ENCODE data around the gene MRPL38.

The MRPL38 gene

DNA sequence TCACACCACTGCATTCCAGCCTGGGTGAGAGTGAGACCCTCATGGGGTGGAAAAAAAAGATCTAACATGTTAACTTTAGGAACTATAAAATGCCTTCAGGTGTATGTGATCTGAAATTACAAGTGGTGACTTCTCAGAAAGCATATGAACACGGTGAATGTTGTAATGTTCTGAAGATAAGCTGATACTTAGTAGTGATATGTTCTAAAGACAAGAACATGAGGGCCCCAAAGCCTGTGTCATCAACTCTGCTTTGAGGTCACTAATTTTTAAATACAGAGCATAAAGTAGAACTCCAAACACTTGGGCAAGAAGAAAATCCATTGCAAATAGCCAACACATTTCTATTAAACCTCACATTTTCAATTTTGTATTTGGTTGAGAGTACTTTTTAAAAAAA lies 38.8 kb upstream of the MRPL38 start:
- ATAC-seq (ENCODE audit: low read depth) (no peak), DNase-seq (ENCODE audit: low spot score) (no peak)
- Histone ChIP-seq H3K36me3 (ENCODE audit: low read depth) (peaks cover 7% of the 10 kb centered on the region), H3K4me3 (ENCODE audit: severe bottlenecking) (no peak overlapping the region), H3K27ac (ENCODE audit: poor library complexity, severe bottlenecking) (no peak overlapping the region), H3K4me1 (ENCODE audit: insufficient read depth, poor library complexity, severe bottlenecking) (no peaks in the 10 kb centered on the region), H3K27me3 (ENCODE audit: insufficient read depth, poor library complexity, severe bottlenecking) (no peaks in the 10 kb centered on the region), H3K9me3 (ENCODE audit: severe bottlenecking) (no peaks in the 10 kb centered on the region)
- TF ChIP-seq, protein P1, sequence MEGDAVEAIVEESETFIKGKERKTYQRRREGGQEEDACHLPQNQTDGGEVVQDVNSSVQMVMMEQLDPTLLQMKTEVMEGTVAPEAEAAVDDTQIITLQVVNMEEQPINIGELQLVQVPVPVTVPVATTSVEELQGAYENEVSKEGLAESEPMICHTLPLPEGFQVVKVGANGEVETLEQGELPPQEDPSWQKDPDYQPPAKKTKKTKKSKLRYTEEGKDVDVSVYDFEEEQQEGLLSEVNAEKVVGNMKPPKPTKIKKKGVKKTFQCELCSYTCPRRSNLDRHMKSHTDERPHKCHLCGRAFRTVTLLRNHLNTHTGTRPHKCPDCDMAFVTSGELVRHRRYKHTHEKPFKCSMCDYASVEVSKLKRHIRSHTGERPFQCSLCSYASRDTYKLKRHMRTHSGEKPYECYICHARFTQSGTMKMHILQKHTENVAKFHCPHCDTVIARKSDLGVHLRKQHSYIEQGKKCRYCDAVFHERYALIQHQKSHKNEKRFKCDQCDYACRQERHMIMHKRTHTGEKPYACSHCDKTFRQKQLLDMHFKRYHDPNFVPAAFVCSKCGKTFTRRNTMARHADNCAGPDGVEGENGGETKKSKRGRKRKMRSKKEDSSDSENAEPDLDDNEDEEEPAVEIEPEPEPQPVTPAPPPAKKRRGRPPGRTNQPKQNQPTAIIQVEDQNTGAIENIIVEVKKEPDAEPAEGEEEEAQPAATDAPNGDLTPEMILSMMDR (IDR thresholded peaks at IDR 0.05; ENCODE audit: poor library complexity, severe bottlenecking): no peak

DNA sequence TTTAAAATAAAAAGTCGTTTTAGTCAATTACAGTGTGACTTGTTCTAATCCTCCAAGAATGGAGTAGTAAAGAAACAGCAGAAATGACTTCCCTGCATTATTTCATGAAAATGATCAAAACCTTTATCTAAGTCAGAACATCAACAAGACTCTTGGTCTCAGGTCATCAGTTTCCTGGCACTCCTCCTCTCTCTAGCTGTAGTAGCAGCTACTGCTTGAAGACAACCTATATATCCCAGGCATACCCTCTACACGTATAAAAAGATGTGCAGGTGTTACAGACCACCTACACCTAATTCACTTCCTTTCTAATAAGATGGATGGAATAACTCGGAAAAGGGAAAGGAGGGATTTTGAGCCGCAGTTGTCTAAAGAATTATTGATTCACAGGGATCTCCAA lies 37.8 kb upstream of the MRPL38 start:
- Histone ChIP-seq H3K9me3 (ENCODE audit: severe bottlenecking) (no peaks in the 10 kb centered on the region), H3K27ac (ENCODE audit: poor library complexity, severe bottlenecking) (no peak overlapping the region), H3K36me3 (ENCODE audit: low read depth) (no peaks in the 10 kb centered on the region; the same call in 1 of the 2 replicates), H3K4me1 (ENCODE audit: insufficient read depth, poor library complexity, severe bottlenecking) (no peaks in the 10 kb centered on the region), H3K27me3 (ENCODE audit: insufficient read depth, poor library complexity, severe bottlenecking) (no peaks in the 10 kb centered on the region), H3K4me3 (ENCODE audit: severe bottlenecking) (no peak overlapping the region)
- TF ChIP-seq, protein P1 (IDR thresholded peaks at IDR 0.05; ENCODE audit: poor library complexity, severe bottlenecking): no peak
- ATAC-seq (ENCODE audit: low read depth) (no peak), DNase-seq (ENCODE audit: low spot score) (no peak)

DNA sequence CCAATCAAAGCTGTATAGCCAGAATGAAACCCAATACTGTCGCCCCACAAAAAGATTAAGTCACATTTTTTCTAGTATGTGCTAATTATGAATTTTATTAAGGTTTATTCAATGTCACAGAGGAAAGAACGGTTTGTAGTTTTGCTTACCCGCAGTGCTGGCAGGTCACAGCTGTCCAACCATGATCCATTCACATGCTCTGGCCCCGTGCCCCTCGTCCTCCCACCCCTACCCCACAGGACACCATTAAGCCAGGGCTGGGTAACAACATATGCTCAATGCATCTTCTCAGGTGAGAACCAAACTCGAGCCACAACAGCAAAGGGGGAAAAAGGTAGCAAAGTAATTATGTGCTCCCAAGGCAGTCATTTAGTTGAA lies 36.7 kb upstream of the MRPL38 start:
- no peaks in the 10 kb centered on the region for H3K27me3 ChIP-seq (ENCODE audit: insufficient read depth, poor library complexity, severe bottlenecking)
- no peak for DNase-seq (ENCODE audit: low spot score)
- no peak for ATAC-seq (ENCODE audit: low read depth)
- H3K36me3 ChIP-seq (ENCODE audit: low read depth): no peaks in the 10 kb centered on the region; the same call in 1 of the 2 replicates
- TF ChIP-seq, protein P1 (IDR thresholded peaks at IDR 0.05; ENCODE audit: poor library complexity, severe bottlenecking): no peak
- peak overlapping the region; percentile 52 for H3K4me3 ChIP-seq (ENCODE audit: severe bottlenecking)
- H3K4me1 ChIP-seq (ENCODE audit: insufficient read depth, poor library complexity, severe bottlenecking): no peaks in the 10 kb centered on the region
- H3K9me3 ChIP-seq (ENCODE audit: severe bottlenecking): no peaks in the 10 kb centered on the region
- no peak overlapping the region for H3K27ac ChIP-seq (ENCODE audit: poor library complexity, severe bottlenecking)

DNA sequence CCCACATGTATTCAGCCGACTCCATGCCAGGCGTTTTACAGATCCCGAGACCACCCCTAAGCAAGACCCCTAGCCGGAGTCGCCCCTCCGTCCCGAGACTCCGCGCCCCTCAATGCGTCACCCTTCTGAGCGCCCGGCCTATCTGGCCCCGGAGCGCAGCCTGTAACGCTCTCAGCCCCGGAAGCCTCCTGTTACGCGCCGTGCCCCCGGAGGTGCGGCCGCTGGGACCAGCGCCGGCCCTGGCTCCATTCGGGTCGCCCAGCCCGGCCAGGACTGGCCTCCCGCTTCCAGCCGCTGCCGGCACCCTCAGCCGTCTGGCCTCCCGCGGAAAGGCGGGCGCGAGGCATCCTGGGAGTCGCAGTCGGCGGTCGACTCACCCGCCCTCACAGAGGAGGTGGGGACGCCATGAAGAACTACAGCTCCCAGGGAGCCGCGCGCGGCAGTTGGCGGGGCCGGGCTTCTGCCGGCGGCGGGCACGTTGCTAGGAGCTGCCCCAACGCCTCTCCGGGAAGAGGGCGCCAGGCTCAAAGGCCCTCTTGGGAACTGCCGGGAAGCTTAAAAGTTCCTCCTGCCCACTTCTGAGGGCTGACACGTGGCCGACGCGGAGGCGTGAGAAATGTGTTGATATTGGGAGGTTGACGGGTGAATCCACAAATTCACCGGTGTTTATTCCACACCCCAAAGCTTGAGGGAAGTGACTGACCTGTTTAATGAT lies 36.2 kb upstream of the MRPL38 start, which contains the start of gene FBF1:
Gene FBF1, minus strand, starts transcription at position 316 of the 715 bp plus-strand sequence. CDS start 2,893 bp downstream, outside the sequence.
- H3K9me3 ChIP-seq (ENCODE audit: severe bottlenecking): no peaks in the 10 kb centered on the region
- ATAC-seq (ENCODE audit: low read depth) (peak; percentile 99), DNase-seq (ENCODE audit: low spot score) (peak; percentile 97)
- no peaks in the 10 kb centered on the region for H3K27me3 ChIP-seq (ENCODE audit: insufficient read depth, poor library complexity, severe bottlenecking)
- TF ChIP-seq, protein P1 (IDR thresholded peaks at IDR 0.05; ENCODE audit: poor library complexity, severe bottlenecking): no peak
- peak within 1 kb of the TSS; percentile 32 for H3K27ac ChIP-seq (ENCODE audit: poor library complexity, severe bottlenecking)
- H3K4me1 ChIP-seq (ENCODE audit: insufficient read depth, poor library complexity, severe bottlenecking): no peaks in the 10 kb centered on the region
- H3K4me3 ChIP-seq (ENCODE audit: severe bottlenecking): peak within 1 kb of the TSS; percentile 52
- no peaks in the 10 kb centered on the region; the same call in 1 of the 2 replicates for H3K36me3 ChIP-seq (ENCODE audit: low read depth)

DNA sequence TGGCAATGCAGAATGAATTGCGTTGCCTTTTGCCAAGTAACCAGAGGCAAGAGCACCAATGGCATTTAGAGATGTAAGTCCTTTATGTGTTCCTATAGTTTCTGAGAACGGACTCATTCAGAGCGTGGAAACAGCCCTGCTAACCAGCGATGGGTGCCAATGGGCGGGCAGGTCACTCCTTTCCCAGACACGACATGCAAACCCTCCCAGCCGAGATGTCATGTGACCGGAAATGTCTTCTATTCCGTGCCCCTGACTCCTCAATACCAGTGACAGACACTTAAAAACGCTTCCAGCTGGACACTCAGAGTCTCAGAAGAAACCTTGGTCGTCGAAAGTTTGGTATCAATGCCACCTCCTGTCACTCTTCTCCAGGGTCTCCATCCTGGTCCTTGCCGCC lies 33.0 kb upstream of the MRPL38 start:
- H3K9me3 ChIP-seq (ENCODE audit: severe bottlenecking): no peaks in the 10 kb centered on the region
- no peak for DNase-seq (ENCODE audit: low spot score)
- ATAC-seq (ENCODE audit: low read depth): no peak

More for the DNA sequence above, 33.0 kb upstream of the MRPL38 start:
- H3K27ac ChIP-seq (ENCODE audit: poor library complexity, severe bottlenecking): no peak overlapping the region
- TF ChIP-seq, protein P1 (IDR thresholded peaks at IDR 0.05; ENCODE audit: poor library complexity, severe bottlenecking): no peak
- H3K36me3 ChIP-seq (ENCODE audit: low read depth): 0 out of 2 replicates have a peak, but pooled peaks cover 1% of the 10 kb centered on the region
- no peaks in the 10 kb centered on the region for H3K27me3 ChIP-seq (ENCODE audit: insufficient read depth, poor library complexity, severe bottlenecking)
- H3K4me1 ChIP-seq (ENCODE audit: insufficient read depth, poor library complexity, severe bottlenecking): no peaks in the 10 kb centered on the region
- H3K4me3 ChIP-seq (ENCODE audit: severe bottlenecking): no peak overlapping the region
